Panc1 (cell line): ENCODE data around the gene POLG2. TPM values are rescaled to one million over a fixed set of nuclear protein-coding genes. Genes with fewer than 3 reads are reported as not detected.

ENCODE experiments used
- ATAC-seq: fragments of 200-7000 bp; cut with Tn5 transposase; 2 replicates; pipeline ENCODE4 v1.9.1; 2020; ENCODE audit warnings: mild to moderate bottlenecking, moderate library complexity
- BruUV-seq: library from RNA; stranded (reverse); fragments of 400-500 nt; replicated peaks from 2 replicates; lab custom pipeline; 2021; lab: Mats Ljungman, UMichigan
- CTCF ChIA-PET: fragments of 300-600 bp; sonication (Branson Sonifier 250); formaldehyde crosslinking; loops from one replicate; lab custom pipeline; 2022; ENCODE audit warnings: antibody characterized with exemption; lab: Charles Lee
- POLR2A ChIA-PET: fragments of 300-600 bp; sonication (Branson Sonifier 250); formaldehyde crosslinking; loops from one replicate; lab custom pipeline; 2022; ENCODE audit warnings: antibody characterized with exemption; lab: Charles Lee
- DNase-seq: peaks from one replicate; pipeline ENCODE4 v3.0.0-alpha.2; 2010; ENCODE audit warnings: low read depth, low spot score
- H3K27ac ChIP-seq: 2 replicates; pipeline ENCODE4 v1.5.1; 2011; ENCODE audit warnings: mild to moderate bottlenecking, low read length, inconsistent platforms
- H3K27me3 ChIP-seq: fragments of 200-500 bp; sonication (Bioruptor generic); 2 replicates; pipeline ENCODE4 v1.6.0; 2014; ENCODE audit warnings: low read length, inconsistent platforms; ENCODE audit not compliant: control insufficient read depth, insufficient read depth
- H3K36me3 ChIP-seq: fragments of 200-500 bp; sonication (Bioruptor generic); 2 replicates; pipeline ENCODE4 v1.5.1; 2014; ENCODE audit warnings: inconsistent platforms, mild to moderate bottlenecking, low read length, moderate library complexity; ENCODE audit not compliant: control insufficient read depth, insufficient read depth
- H3K4me1 ChIP-seq: 2 replicates; pipeline ENCODE4 v1.5.1; 2011; ENCODE audit warnings: inconsistent platforms, mild to moderate bottlenecking, low read length, moderate library complexity; ENCODE audit not compliant: control insufficient read depth, insufficient read depth
- H3K4me3 ChIP-seq, 2 experiments: 2 replicates each; pipeline ENCODE4 v1.5.1; 2011 to 2012; ENCODE audit warnings: low read depth in 2 of 2, low read length in 2 of 2, mild to moderate bottlenecking in 2 of 2, inconsistent platforms in 1 of 2, moderate library complexity in 1 of 2
- H3K9me3 ChIP-seq: fragments of 200-500 bp; sonication (Bioruptor generic); 2 replicates; pipeline ENCODE4 v1.5.1; 2014; ENCODE audit warnings: low read depth, mild to moderate bottlenecking, inconsistent platforms, low read length, moderate library complexity; ENCODE audit not compliant: control insufficient read depth, insufficient read depth
- POLR2AphosphoS5 ChIP-seq: IDR thresholded peaks from 2 replicates; pipeline ENCODE4 v1.6.1; 2012; ENCODE audit warnings: mild to moderate bottlenecking, low read depth, low read length, moderate library complexity
- SIN3A ChIP-seq: IDR thresholded peaks from 2 replicates; pipeline ENCODE4 v1.6.1; 2012; ENCODE audit warnings: low read depth, mild to moderate bottlenecking, low read length, moderate library complexity, borderline replicate concordance; ENCODE audit not compliant: insufficient read depth
- TCF7L2 ChIP-seq: IDR thresholded peaks from 2 replicates; pipeline ENCODE4 v1.6.1; 2011; ENCODE audit warnings: mild to moderate bottlenecking, low read depth, low read length, inconsistent platforms
- in situ Hi-C: cut with HindIII; loops from 2 replicates; pipeline ENCODE4 v1.10.0; 2016; ENCODE audit warnings: low sequenced_read_pairs, low pct_unique_long_range_greater_than_20kb
- intact Hi-C: fragments of 100-400 bp; cut with micrococcal nuclease; formaldehyde crosslinking; loops from one replicate; pipeline ENCODE4 v1.10.0; 2022; ENCODE audit not compliant: unreplicated experiment
- total RNA-seq: library from RNA; stranded (reverse); gene quantifications from one replicate; pipeline ENCODE4 v1.2.1, GENCODE V29; 2021; ENCODE audit not compliant: unreplicated experiment
- TF ChIP-seq, protein P1 (sequence below), 2 experiments: IDR thresholded peaks; 2 replicates each; pipeline ENCODE4 v1.6.1; 2011 to 2012; ENCODE audit warnings: low read depth in 2 of 2, control low read depth in 1 of 2, low read length in 1 of 2, mild to moderate bottlenecking in 1 of 2, moderate library complexity in 1 of 2; ENCODE audit not compliant: insufficient read depth in 1 of 2
- TF ChIP-seq, protein P2 (sequence below): fragments of 450-650 bp; IDR thresholded peaks from 2 replicates; pipeline ENCODE4 v1.5.1; 2017; ENCODE audit warnings: mild to moderate bottlenecking

POLG2 gene
- total RNA-seq, 1 experiment from 2014 or later, result 19.6 TPM

DNA sequence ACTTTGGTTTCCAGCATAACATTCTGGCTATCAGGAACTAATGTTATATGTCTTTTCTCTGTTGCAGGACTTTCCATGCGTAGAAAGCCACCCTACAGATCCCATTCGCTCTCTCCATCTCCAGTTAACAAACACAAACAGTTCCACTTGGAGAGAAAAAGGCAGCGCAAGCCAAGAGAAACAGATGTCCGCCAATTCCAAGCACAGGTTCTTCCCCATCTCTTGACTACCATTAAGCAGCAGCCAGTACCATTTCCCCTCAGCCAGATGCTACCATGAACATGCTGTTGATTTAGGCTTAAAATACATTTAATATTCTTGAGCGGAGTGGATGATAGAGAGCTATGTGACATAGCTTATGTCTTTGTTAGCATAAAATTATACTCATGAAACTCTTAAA lies 32.4 kb upstream of the POLG2 start:
- no peaks in the 10 kb centered on the region for H3K27me3 ChIP-seq
- BruUV-seq, result no TSS peak
- in situ Hi-C loops (no loop called here), intact Hi-C loops (no loop called here)
- ChIA-PET CTCF (no interaction called here), POLR2A (no interaction called here)
- peaks cover 30% of the 10 kb centered on the region for H3K36me3 ChIP-seq
- no peak overlapping the region for H3K4me3 ChIP-seq
- no peaks in the 10 kb centered on the region for H3K9me3 ChIP-seq
- DNase-seq, result no peak
- no peaks in the 10 kb centered on the region for H3K4me1 ChIP-seq
- ATAC-seq, result no peak
- H3K27ac ChIP-seq, result no peak overlapping the region
- TF ChIP-seq POLR2AphosphoS5, result no peak
- TF ChIP-seq, protein P1, sequence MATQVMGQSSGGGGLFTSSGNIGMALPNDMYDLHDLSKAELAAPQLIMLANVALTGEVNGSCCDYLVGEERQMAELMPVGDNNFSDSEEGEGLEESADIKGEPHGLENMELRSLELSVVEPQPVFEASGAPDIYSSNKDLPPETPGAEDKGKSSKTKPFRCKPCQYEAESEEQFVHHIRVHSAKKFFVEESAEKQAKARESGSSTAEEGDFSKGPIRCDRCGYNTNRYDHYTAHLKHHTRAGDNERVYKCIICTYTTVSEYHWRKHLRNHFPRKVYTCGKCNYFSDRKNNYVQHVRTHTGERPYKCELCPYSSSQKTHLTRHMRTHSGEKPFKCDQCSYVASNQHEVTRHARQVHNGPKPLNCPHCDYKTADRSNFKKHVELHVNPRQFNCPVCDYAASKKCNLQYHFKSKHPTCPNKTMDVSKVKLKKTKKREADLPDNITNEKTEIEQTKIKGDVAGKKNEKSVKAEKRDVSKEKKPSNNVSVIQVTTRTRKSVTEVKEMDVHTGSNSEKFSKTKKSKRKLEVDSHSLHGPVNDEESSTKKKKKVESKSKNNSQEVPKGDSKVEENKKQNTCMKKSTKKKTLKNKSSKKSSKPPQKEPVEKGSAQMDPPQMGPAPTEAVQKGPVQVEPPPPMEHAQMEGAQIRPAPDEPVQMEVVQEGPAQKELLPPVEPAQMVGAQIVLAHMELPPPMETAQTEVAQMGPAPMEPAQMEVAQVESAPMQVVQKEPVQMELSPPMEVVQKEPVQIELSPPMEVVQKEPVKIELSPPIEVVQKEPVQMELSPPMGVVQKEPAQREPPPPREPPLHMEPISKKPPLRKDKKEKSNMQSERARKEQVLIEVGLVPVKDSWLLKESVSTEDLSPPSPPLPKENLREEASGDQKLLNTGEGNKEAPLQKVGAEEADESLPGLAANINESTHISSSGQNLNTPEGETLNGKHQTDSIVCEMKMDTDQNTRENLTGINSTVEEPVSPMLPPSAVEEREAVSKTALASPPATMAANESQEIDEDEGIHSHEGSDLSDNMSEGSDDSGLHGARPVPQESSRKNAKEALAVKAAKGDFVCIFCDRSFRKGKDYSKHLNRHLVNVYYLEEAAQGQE (IDR thresholded peaks at IDR 0.05; ENCODE audit: insufficient read depth in 1 of 2, low read depth in 2 of 2, low read length in 1 of 2), result no peak
- TF ChIP-seq SIN3A, result no peak
- TF ChIP-seq, protein P2, sequence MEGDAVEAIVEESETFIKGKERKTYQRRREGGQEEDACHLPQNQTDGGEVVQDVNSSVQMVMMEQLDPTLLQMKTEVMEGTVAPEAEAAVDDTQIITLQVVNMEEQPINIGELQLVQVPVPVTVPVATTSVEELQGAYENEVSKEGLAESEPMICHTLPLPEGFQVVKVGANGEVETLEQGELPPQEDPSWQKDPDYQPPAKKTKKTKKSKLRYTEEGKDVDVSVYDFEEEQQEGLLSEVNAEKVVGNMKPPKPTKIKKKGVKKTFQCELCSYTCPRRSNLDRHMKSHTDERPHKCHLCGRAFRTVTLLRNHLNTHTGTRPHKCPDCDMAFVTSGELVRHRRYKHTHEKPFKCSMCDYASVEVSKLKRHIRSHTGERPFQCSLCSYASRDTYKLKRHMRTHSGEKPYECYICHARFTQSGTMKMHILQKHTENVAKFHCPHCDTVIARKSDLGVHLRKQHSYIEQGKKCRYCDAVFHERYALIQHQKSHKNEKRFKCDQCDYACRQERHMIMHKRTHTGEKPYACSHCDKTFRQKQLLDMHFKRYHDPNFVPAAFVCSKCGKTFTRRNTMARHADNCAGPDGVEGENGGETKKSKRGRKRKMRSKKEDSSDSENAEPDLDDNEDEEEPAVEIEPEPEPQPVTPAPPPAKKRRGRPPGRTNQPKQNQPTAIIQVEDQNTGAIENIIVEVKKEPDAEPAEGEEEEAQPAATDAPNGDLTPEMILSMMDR, result no peak
- TF ChIP-seq TCF7L2, result no peak

DNA sequence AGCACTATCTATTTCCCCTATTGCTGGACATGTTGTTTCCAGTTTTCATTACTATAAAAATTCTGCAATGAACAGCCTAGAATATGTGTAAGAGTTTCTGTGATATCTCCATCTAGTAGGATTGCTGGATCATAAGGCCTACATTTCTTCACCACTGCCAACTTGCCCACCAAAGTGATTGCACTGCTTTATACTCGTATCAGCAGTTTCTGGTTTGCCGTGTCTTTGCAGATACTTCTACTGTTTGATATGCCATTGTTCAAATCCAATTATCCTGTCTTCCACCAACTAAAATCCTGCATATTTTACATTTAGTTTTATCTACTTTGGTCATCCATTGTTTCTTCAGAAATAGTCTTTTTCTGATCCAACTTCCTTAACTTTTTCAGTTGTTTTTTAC lies 31.1 kb upstream of the POLG2 start:
- ATAC-seq, result no peak
- ChIA-PET CTCF (no interaction called here), POLR2A (no interaction called here)
- intact Hi-C loops (no loop called here), in situ Hi-C loops (no loop called here)
- H3K27me3 ChIP-seq, result no peaks in the 10 kb centered on the region
- H3K36me3 ChIP-seq, result peaks cover 33% of the 10 kb centered on the region
- no TSS peak for BruUV-seq
- DNase-seq, result no peak
- no peak overlapping the region for H3K4me3 ChIP-seq
- no peak overlapping the region for H3K27ac ChIP-seq
- TF ChIP-seq, protein P2, result no peak
- TF ChIP-seq, protein P1 (IDR thresholded peaks at IDR 0.05; ENCODE audit: insufficient read depth in 1 of 2, low read depth in 2 of 2, low read length in 1 of 2), result no peak
- TF ChIP-seq TCF7L2, result no peak
- no peaks in the 10 kb centered on the region for H3K4me1 ChIP-seq
- no peaks in the 10 kb centered on the region for H3K9me3 ChIP-seq
